Gastroesophageal sphincter (tissue), 3 donors: ENCODE measurements around the gene RAE1.

ENCODE experiments used
- CTCF ChIP-seq, 4 experiments: fragments of 200-600 bp in 2 of 4; fragments of 450-650 bp in 2 of 4; sonication (generic) in 1 of 4; IDR thresholded peaks; one replicate each; pipeline ENCODE4 v1.5.1; 2017 to 2019; ENCODE audit warnings: antibody characterized with exemption in 4 of 4, mild to moderate bottlenecking in 2 of 4, moderate library complexity in 2 of 4
- EP300 ChIP-seq: sonication (generic); formaldehyde crosslinking; IDR thresholded peaks from one replicate; pipeline ENCODE4 v1.6.1; 2017; ENCODE audit warnings: antibody characterized with exemption, mild to moderate bottlenecking

DNA sequence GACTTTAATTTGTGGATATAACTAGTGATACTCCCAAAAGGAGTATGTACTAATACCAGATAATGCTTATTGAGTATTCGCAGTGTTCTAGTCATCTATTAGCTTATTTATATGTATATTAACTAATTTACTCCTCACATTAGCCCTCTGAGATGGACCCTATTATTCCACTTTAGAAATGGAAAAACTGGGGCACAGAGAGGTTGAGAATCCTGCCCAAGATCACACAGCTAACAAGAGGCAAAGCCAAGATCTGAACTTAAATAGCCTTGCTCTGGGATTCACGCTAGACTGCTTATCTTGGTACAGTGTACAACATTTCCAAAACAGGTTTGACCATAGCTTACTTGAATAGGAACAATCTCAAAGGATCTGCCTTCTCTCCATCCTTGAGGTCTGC is 29.9 kb upstream of the RAE1 start:
- TF ChIP-seq CTCF (IDR thresholded peaks at IDR 0.05), result no peak
- TF ChIP-seq EP300, result no peak
